NCI-H2171 (cell line): ENCODE data around the gene EIF2AK3.
"Not testable (repeated sequence)": the region's sequence is repeated elsewhere in the genome, so short reads cannot be mapped to it uniquely, and the experiment has no call there.

Source experiments
- DNase-seq: peaks from one replicate; lab custom pipeline; 2025; lab: John Stamatoyannopoulos, UW

The EIF2AK3 gene

DNA sequence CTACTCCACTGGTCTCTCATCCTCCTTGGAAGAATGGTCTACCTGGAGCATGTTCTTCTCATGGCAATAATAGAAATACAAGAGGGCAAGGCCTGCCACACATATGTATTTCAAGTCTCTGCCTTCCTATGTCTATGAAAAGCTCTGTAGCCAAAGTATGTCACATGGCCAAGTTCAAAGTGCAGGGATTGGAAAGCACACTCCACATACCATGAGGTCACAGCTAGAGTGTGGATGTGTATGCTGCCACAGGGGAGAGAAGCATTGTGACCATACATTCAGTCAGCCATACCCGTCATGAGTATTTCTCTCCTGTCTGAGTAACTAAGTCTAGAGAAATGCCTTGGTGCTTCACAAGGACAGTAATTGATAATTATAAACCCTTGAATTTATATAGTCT lies 8.8 kb upstream of the EIF2AK3 start:
- DNase-seq: no peak

DNA sequence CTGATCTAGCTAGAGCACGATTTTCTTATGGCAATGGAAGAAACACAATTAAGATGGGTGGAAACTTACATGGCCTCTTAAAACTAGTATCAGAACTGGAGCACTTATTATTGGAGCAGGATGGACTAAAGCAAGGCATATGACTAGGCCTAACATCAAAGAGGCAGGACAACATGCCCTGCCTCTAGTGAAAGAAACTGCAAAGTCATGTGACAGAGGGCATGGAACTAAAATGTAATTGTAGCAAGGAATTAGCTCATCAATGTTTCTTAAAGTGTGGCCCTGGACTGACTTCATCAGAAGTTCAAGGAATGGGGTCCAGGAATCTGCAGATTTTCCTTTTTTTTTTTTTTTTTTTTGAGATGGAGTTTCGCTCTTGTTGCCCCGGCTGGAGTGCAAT lies 5.3 kb upstream of the EIF2AK3 start:
- DNase-seq: no peak

DNA sequence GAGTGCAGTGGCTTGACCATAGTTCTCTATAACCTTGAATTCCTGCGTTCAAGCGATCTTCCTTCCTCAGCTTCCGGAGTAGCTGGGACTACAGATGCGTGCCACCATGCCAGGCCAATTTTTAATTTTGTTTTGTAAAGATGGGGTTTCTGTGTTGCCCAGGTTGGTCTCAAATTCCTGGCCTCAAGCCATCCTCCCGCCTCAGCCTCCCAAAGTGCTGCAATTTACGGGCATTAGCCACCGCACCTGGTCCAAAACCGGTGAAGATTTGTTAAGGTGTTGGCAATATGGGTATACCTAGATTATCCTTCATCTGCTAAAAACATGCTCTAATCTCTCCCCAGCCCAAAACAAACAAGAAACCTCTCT lies 1.3 kb upstream of the EIF2AK3 start:
- DNase-seq: no peak

DNA sequence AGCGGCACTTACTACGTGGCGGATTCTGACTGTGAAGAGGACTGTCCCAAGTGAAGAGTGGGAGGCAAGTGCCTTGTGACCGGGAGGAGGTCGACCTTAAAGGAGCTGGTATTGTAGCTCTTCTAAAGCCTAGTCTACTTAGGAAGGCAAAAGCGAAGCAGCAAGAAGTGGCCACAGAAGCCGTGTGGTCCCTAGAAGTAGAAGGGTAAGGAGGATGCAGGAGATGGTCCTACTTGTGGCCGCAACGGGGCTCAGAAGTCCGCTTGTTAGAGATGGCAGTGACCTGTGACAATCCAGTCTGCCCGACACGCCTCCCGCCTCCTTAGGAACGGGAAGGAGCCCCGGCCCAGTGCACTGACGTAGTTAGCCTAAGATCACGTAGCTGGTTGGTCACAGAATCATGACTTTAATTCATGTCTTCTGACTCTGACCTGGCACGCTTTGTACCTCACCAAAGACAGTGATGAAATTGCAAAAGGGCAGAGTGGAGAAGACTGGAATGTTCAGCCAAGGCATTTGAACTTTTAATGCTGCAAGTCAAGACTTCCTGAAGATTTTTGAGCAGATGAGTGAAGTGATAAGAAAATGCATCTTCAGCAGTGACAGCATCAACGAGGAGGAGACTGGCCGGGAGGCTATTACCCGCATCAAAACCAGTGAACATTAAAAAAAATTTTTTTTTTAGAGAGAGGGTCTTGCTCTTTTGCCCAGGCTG lies 749 bp upstream of the EIF2AK3 start:
- DNase-seq: peak; percentile 34

DNA sequence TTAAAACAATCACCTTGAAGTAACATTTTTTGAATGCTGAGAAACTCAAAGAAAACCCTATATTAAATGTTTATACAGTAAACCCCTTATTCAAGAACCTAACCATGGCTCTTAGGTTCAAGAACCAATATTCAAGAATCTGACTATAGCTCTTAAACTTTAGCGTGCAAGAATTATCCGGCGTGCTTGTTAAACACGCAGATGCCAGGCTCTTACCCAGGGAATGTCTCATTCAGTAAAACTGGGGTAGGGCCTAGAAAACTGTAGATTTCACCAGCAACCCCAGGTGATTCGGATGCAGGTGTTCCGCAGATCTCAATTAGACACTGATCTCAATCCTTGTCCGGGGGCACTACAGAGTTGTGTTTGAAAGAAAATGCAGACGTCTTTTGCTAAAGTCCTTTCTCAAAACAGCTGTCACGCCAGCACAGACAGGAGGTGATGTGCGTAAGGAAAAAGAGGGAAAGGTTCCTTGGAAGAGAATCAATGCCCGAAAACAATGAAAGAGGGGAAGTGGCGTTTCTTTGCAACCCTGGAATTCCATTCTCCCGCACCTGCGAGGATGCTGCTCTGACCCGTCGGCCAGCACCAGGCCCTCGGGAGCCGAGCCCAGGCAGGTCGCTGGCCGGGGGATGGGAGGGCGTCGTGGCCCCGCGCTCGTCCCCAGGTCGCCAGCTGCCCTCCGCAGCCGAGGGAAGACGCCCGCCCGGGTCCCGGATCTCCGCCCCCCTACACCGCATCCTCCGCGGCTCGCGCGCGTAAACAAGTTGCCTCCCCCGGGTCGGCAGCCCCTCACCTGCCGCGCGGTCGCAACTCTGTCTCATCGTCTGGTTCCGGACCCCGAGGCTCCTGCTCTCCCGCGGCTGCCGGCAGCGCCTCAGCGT lies 851 bp downstream of the EIF2AK3 start:
- DNase-seq: no peak

DNA sequence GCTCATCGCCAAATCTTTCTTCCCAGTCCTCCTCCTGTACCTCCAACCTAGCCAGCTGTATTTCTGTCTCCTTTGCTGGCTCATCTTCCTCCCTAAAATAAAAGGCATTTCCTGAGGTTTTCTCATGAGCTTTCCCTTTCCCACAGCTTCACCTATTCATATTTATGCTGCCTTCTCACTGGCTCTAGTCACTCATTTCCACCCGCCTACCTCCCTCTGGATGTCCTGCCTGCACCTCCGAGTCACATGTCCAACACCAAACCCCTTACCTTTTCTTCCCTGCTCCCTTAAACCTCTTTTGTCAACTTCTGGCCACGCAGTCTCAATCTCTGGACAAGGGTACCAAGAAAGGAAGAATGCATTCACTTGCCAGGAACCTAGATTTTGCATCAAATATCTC lies 2.8 kb downstream of the EIF2AK3 start:
- no peak for DNase-seq

DNA sequence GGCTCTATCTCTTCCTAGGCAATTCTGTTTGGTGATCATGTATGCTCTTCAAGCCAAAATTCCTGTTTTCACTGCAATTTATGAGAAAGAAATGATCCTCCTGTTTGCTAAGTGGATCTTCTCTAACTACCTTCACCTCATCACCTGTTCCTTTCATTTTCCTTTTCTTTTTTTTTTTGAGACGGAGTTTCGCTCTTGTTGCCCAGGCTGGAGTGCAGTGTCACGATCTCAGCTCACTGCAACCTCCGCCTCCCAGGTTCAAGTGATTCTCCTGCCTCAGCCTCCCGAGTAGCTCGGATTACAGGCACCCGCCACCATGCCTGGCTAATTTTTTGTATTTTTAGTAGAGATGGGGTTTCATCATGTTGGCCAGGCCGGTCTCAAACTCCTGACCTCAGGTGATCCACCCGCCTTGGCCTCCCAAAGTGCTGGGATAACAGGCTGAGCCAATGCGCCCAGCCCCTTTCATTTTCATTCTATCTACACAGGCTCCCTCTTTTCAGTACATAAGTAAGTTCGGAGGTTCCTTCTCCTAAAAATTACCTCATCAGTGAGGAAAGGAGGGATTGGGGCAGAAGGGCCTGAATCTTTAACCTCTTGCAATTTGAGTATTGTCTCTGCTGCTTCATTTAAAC lies 3.3 kb downstream of the EIF2AK3 start:
- not testable (repeated sequence) for DNase-seq

DNA sequence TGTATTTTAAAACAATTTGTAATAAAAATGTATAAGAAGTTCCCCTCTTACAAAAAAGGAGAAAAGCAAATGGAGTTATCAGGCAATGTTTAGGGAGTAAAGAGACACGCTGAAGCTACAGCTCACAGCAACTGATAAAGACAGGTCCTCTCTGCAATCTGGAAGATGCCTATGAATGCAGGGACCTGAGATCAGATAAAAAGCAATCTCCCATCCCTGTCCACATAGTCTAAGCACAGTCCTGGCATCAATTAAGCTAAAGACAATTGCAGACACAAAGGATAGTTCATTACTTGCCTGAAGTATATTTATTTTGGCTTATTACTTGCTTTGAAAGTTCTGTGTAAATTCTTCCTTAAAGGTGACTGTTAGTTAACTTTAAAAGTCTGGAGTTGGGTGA lies 5.0 kb downstream of the EIF2AK3 start:
- DNase-seq: no peak

DNA sequence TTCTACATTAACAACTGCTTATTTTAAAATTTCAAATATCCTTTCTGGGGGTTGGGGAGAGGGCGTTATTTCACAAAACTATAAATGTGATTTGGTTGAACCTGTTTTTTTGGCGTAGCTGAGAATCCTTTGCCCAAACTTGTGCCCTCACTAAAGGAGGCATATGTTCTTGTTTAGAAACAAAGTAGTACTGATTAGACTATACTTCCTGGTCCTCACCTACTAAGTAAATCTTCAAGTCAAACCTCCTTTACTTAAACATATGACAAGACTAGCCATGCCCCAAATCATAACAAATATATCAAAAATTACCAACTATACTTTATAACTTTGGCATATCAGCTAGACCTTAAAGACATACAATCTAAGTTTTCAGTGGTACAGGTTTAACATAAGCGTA lies 5.8 kb downstream of the EIF2AK3 start:
- no peak for DNase-seq

DNA sequence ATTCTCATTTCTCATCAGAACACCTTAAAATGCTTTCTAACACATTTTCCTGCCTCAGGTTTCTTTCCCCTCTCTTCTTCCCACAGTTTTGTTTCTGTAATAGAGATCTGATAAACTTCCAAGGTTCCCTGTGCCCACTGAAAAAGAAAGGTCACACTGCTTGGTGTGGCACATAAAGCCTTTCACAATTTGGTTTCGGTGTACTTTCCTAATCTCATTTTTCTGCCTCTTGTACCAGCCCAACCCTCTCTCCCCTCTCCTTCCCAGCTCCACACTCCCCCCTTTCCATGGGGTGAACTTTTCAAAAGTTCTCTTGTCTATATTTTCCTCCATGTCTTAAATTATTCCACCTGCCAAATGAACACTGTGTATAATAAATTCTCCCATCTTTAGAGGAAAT lies 7.2 kb downstream of the EIF2AK3 start:
- DNase-seq: no peak

DNA sequence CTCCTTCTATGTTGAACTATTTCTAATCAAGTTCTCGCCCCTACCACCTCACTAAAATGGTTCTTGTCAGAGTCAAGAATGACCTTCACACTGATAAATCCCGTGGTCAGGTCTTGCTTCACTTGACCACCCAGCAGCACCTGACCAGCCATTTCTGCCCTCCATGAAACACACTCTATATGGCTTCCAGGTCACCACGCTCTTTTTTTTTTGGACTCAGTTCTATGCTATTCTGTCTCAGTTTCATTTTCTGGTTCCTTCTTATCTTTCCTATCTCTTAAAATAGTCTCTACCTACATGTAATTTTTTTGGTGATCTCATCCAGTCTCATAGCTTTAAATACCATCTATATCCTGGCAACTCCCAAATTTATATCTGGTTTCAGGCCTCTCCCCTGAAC lies 11.4 kb downstream of the EIF2AK3 start:
- no peak for DNase-seq

DNA sequence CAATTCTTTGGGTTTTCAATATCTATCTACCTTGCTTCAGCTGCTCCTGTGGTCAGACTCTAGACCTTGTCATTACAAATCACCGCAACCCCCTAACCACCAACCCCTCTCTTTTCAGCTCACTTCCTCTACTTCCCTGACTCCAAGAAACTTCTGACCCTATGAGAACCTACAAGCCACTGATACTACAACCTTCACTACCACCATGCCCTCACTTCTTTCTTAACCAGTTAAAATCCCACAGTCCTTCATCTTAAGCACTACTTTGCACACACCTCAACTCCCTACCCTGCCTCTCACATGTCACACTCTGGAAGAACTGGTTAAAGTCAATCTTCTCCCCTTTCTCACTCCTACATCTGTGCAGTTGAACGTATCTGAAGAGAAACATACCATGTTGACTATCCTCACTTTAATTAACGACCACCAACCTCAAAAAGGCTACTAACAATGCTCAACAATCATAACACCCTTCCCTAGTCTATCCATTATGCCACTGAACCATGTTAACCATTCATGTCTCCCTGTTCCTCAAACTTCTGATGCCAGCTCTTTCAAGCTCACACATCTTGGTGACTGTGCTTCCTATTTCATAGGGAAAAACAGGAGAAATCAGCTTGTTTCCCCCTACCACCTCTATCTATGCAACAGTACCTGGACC lies 12.6 kb downstream of the EIF2AK3 start:
- no peak for DNase-seq

DNA sequence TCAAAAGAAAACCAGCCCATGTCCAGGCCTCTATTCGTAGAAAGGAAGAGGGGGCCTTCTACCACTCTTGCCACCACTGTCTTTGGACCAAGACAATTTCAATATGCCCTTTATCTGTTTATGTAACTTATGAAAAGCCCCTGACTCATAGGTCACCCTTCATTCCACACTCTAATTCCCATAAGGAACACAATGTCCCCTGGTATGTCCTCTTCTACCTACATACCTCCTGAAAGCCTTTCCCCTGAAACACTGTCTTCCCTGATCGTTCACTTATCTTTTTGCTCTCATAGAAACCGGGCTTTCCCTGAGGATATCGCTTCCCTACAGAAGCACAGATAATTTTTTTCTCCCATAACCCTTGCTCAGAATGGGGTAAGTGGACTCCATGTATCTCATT lies 13.3 kb downstream of the EIF2AK3 start:
- DNase-seq: no peak

DNA sequence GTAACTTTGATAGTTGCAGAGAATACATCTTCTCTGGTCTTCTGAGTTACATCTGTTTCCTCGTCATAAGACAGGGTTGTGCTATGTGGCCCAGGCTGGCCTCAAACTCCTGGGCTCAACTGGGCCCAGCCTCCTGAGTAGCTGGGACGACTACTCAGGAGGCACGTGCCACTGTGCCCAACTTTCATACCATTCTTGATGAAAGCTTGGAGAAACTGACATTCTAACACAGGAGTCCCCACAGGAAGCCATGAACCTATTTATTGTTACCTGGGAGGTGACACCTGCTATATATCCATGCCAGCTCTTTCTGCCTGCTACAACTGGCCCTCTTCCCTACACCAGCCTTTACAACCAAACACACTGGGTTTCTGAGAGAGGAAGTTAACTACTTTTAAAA lies 19.1 kb downstream of the EIF2AK3 start:
- no peak for DNase-seq

DNA sequence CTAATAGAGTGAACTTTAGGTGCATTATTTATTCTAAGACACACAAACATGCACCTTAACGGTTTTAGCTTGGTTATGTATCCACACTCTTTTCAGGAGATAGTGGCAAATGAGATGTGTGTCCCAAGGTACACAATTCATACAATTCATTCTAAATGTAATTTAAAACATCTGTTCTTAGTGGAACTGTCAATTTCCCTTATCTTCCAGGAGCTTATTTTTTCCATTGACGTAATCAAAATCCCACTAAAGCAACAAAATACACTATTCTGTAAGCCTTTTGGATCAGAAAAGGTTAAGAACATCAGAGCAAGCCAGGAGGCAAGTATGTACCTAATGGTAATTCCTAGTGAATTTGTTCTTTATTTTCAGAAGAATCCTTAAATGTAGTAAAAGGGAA lies 19.8 kb downstream of the EIF2AK3 start:
- DNase-seq: no peak

DNA sequence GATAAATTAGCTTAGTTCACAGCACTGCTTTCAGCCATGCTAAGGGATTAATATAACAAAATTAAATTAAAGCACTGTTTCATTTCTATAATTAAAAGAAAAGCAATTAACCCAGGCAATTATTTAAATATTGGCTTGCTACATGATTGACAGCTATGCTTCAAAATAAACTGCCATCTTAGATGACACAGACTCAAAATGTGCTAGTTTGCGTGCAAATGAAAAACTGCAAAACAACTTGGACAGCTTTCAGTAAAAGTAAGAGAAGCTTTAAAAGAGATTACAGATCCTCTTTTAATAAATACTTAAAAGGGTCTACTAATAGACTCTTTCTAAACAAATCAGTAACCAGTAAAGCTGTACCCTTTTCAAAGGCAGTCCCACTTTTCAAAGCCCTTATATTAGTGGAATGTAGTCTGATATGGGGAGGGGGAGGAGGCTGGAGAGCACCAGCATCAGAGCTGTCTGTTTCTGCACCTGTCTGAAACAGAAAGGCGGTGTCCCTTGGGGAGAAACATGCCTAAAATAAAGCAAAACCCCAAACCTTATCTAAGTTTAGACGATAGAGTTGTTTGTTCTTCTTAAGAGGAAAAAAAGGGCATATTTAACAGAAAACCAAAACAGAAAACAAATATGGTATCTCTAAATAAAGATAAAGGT lies 20.8 kb downstream of the EIF2AK3 start:
- DNase-seq: no peak

DNA sequence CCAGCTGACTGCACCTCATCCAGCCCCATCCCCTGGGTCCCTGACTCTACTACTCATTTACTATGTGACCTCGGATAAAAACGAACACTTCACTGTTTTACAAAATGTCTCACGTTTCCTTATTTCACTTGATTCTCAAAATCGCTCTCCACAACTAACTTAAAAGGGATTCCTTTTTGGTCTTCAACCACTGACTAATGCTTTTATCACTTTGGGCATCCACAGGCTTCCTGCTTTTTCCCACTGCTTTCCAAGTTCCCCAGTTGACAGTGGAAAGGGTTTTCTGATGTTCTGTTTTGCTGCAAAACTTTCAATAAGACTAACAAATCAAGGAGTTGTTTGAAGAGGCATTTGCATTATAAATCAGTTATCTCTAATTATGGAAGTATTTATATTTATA lies 24.1 kb downstream of the EIF2AK3 start:
- no peak for DNase-seq

DNA sequence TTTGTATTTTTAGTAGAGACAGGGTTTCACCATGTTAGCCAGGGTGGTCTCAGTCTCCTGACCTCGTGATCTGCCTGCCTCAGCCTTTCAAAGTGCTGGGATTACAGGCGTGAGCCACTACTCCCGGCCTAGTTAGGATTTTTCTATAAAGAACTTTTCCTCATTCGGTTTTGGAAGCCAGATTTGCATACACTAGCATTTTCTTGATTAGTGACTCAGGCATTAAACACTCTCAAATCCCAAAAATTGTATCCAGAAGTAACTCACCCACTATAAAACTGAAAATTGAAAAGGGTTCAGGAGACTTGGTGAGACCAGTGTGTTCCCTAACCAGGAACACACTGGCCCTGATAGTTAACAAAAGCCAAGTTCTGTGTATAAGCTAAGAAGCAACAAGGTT lies 25.2 kb downstream of the EIF2AK3 start:
- DNase-seq: no peak

DNA sequence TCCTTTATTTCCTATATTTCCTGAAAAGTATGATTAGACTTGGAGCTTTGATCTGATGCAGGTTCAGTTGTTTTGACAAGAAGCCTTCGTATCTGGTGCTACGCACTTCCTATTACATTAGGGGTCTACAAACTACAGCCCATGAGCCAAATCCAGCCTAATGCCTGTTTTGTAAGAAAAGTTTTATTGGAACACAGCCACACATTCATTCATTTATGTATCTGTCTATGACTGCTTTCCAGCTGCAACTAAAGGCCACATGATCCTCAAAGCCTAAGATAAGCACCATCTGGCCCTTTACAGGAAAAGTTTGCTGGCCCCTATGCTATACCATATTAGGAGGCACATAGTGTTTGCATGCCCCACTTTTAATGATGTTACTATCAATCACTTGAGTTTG lies 26.0 kb downstream of the EIF2AK3 start:
- peak; percentile 10 for DNase-seq

DNA sequence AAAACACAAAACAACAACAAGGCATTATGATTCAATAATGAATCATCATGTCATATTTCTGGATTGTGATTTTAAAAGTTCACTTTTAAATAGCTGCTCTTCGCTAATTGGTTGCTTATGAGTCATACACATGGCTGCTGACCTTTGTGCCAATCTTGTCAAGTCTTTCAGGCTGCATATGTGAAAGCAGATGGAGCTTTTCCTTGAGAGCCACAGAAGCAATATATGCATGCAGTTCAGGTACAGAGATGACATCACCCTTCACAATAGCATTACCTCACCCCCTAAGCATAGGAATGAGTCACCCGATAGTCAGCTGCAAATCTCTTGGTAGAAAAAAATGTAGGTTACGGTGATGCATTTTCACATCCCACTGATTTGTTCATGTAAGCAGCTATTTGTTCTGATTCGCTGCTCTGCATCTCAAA lies 27.2 kb downstream of the EIF2AK3 start:
- peak; percentile 90 for DNase-seq

DNA sequence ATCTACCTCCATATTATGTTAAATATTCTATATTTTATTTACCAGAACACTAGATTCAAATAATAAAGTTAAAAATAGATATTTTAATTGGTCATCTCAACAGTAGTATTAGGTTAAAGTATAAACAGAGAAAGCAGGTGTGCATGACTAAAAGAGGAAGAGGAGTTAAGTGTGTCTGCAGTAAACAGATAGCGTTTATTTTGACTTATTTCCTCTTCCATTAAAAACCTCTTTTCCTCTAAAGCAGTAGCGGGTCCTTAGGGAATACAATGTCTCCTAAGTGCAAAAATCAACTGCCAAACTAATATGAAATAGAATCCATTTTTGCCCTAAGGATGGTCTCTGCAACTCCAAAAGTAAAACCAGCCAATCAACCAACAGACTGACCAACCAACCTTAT lies 27.7 kb downstream of the EIF2AK3 start:
- DNase-seq: peak; percentile 14

DNA sequence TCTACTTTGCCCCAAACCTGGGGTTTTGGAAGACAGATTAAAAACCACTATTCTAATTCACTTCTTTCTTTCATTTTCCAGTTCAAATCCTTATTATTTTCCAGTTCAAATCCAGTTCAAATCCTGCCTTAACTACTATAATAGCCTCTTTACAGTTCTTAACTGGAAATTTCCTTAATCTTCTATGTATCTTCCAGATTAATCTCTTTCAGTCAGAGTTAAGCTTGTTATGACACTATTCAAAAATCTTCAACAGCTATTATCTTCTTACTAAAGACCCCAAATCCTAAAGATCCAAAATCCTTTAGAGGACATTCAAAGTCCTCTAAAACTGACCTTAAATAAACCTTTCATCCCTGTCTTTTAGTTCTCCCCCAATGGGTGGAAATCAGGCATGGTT lies 30.1 kb downstream of the EIF2AK3 start:
- DNase-seq: no peak
